GDM1 (cell line): ENCODE data around the gene URGCP.
"Not testable (repeated sequence)": the region's sequence is repeated elsewhere in the genome, so short reads cannot be mapped to it uniquely, and the experiment has no call there.

Source experiments
- DNase-seq: peaks from one replicate; lab custom pipeline; 2025; lab: John Stamatoyannopoulos, UW

URGCP gene

DNA sequence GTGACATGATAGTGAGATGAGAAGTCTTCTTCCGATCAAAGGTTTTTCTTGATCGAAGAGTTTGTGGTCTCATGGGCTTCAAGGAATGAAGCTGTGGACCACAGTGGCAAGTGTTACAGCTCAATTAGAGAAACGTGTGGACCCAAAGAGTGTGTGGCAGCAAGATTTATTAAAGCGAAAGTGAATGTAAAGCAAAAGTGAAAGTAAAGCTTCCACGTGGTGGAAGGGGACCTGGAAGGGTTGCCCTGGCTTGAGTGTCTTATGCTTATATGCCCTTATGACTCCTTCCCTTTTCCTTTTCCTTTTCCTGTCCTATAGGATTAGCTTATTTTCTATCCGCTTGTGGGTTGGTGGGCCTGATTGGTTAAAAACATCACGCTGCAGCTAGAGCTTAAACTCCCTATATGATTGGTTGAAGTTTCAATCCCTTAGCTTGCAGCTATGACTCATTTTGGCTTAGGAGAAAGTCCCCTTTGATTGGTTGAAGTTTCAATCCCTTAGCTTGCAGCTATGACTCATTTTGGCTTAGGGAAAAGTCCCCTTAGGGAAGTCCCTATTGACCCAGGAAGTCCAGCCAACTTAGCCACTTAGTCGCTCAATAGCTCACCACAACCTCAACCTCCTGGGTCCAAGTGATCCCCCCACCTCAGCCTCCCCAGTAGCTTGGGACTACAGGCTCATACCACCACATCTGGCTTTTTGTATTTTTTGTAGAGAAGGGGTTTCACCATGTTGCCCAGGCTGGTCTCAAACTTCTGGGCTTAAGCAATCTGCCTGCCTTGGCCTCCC lies 71.7 kb downstream of the URGCP start:
- no peak for DNase-seq

DNA sequence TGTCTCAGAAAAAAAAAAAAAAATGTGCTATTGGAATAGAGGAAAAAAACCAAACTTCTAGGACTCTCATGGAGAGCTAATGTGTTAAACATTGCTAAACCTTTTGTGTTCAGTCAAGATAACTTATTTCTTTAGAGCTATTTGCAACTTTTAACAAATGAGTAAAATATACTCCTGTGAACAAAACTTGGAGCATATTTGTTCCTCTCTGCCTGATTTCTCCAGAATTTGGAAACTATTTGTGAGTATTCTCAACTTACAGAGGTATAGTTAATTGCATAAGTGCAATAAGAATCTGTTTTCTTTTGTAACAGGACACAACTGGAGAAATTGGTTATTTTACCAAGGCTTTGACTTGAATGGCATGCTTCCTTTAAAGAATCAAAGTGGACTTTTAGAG lies 75.5 kb downstream of the URGCP start:
- not testable (repeated sequence) for DNase-seq
